ENCODE measurements around the gene ANKMY1.

- TF ChIP-seq CTCF (IDR thresholded peaks at IDR 0.05; ENCODE audit: low read depth, low read length) (no peak), EZH2phosphoT487 (IDR thresholded peaks at IDR 0.05; ENCODE audit: low read depth) (no peak)
These were observed 90.6 kb downstream of the ANKMY1 start for GRCh38 chr2:240467149-240467642.

Data from OCI-LY3 (cell line).